HL-60 (cell line): Measurements from ENCODE around the gene TUBG1.

Source experiments
- DNase-seq, 2 experiments: peaks; one replicate each; pipeline ENCODE4 v3.0.0-alpha.2; 2010 to 2020; ENCODE audit warnings: low read depth in 1 of 2, low spot score in 1 of 2
- H3K27ac ChIP-seq: fragments of 250-450 bp; sonication (Bioruptor Pico); replicated peaks from 2 replicates; pipeline ENCODE4 v1.5.1; 2020; ENCODE audit warnings: mild to moderate bottlenecking, moderate library complexity
- H3K27me3 ChIP-seq: fragments of 250-450 bp; sonication (Bioruptor Pico); 2 replicates; pipeline ENCODE4 v1.5.1; 2021; ENCODE audit warnings: mild to moderate bottlenecking, moderate library complexity; ENCODE audit not compliant: insufficient read depth, poor library complexity, severe bottlenecking
- H3K4me3 ChIP-seq: replicated peaks from 2 replicates; pipeline ENCODE4 v1.5.1; 2011; ENCODE audit warnings: mild to moderate bottlenecking, control low read depth, low read length; ENCODE audit not compliant: insufficient read depth
- GABPA ChIP-seq: IDR thresholded peaks from 2 replicates; pipeline ENCODE4 v1.6.1; 2012; ENCODE audit warnings: low read depth
- POLR2AphosphoS5 ChIP-seq: IDR thresholded peaks from 2 replicates; pipeline ENCODE4 v1.6.1; 2012; ENCODE audit warnings: low read depth
- SPI1 ChIP-seq: IDR thresholded peaks from 2 replicates; pipeline ENCODE4 v1.6.1; 2012; ENCODE audit warnings: low read depth, mild to moderate bottlenecking, borderline replicate concordance
- TF ChIP-seq, protein P1 (sequence below): IDR thresholded peaks from 2 replicates; pipeline ENCODE4 v1.6.1; 2012; ENCODE audit warnings: low read depth; ENCODE audit not compliant: insufficient replicate concordance
- TF ChIP-seq, protein P2 (sequence below): IDR thresholded peaks from one replicate; pipeline ENCODE4 v1.5.1; 2011; ENCODE audit warnings: low read length, control low read depth, inconsistent platforms; ENCODE audit not compliant: insufficient read depth

The TUBG1 gene

DNA sequence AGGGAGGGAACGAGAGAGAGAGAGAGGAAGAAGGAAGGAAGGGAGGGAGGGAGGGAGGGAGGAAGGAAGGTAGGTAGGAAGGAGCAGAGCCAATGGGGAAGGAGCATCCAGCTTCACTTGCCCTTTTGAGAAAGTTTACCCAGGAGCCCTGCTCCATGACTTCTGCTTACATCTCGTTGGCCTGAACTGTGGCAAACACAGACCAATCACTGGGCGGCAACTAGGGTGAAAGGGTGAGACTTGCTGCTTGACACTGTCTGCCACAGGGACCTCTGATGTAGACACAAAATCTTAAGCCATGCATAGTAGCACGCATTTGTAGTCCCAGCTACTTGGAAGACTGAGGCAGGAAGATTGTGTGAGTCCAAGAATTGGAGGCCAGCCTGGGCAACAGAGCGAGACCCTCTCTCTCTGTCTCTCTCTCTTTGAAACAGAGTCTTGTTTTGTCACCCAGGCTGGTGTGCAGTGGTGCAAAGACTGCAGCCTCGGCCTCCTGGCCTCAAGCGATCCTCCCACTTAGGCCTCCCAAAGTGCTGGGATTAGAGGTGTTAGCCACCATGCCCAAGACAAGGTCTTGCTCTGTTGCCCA lies 30.1 kb downstream of the TUBG1 start:
- Histone ChIP-seq H3K27ac (no peak overlapping the region), H3K4me3 (no peak overlapping the region), H3K27me3 (no peaks in the 10 kb centered on the region)
- TF ChIP-seq, protein P1, sequence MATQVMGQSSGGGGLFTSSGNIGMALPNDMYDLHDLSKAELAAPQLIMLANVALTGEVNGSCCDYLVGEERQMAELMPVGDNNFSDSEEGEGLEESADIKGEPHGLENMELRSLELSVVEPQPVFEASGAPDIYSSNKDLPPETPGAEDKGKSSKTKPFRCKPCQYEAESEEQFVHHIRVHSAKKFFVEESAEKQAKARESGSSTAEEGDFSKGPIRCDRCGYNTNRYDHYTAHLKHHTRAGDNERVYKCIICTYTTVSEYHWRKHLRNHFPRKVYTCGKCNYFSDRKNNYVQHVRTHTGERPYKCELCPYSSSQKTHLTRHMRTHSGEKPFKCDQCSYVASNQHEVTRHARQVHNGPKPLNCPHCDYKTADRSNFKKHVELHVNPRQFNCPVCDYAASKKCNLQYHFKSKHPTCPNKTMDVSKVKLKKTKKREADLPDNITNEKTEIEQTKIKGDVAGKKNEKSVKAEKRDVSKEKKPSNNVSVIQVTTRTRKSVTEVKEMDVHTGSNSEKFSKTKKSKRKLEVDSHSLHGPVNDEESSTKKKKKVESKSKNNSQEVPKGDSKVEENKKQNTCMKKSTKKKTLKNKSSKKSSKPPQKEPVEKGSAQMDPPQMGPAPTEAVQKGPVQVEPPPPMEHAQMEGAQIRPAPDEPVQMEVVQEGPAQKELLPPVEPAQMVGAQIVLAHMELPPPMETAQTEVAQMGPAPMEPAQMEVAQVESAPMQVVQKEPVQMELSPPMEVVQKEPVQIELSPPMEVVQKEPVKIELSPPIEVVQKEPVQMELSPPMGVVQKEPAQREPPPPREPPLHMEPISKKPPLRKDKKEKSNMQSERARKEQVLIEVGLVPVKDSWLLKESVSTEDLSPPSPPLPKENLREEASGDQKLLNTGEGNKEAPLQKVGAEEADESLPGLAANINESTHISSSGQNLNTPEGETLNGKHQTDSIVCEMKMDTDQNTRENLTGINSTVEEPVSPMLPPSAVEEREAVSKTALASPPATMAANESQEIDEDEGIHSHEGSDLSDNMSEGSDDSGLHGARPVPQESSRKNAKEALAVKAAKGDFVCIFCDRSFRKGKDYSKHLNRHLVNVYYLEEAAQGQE = no peak
- no peak for TF ChIP-seq SPI1
- DNase-seq = peak in 1 of 2 experiments; percentile 29

DNA sequence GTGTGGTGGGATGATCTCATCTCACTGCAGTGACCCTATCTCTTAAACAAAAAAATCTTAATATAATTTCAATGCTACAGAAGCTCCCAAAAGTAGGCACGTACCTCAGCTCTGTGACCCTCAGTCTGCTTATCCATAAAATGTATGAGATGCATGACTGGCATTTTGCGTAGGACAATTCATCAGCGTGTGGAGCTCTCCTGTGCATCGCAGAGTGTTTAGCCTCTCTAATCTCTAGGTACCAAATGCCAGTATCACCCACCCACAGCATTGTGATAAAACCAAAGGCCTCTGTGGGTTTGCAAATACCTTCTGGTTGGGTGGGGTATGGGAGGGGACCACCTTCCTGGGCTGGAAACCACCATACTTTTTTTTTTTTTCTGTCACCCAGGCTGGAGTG lies 30.6 kb downstream of the TUBG1 start:
- Histone ChIP-seq H3K27ac (no peak overlapping the region), H3K4me3 (no peak overlapping the region), H3K27me3 (no peaks in the 10 kb centered on the region)
- no peak for DNase-seq
- no peak for TF ChIP-seq POLR2AphosphoS5
- no peak for TF ChIP-seq GABPA
- TF ChIP-seq, protein P2, sequence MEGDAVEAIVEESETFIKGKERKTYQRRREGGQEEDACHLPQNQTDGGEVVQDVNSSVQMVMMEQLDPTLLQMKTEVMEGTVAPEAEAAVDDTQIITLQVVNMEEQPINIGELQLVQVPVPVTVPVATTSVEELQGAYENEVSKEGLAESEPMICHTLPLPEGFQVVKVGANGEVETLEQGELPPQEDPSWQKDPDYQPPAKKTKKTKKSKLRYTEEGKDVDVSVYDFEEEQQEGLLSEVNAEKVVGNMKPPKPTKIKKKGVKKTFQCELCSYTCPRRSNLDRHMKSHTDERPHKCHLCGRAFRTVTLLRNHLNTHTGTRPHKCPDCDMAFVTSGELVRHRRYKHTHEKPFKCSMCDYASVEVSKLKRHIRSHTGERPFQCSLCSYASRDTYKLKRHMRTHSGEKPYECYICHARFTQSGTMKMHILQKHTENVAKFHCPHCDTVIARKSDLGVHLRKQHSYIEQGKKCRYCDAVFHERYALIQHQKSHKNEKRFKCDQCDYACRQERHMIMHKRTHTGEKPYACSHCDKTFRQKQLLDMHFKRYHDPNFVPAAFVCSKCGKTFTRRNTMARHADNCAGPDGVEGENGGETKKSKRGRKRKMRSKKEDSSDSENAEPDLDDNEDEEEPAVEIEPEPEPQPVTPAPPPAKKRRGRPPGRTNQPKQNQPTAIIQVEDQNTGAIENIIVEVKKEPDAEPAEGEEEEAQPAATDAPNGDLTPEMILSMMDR = no peak
- TF ChIP-seq, protein P1 = no peak
- no peak for TF ChIP-seq SPI1

DNA sequence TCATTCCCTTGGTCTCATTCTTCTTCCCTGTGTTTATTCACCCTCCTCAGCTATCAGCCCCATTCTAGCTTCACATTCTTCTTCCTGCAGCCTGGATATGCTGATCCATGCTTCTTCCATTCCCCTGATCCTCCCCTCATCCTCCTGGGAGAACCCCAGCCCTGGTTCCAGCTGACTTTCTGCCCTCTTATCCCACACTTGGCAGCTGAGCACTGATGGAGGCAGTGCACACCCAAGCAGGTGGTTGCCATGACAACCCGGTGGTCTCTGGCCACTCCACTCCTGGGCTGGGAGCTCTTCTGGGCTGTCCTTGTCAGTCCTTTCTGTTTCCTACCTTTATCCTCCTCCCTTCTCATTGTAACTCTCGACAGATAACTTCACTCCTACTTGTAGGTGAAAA lies 32.9 kb downstream of the TUBG1 start:
- no peak for DNase-seq

More for the DNA sequence above, 32.9 kb downstream of the TUBG1 start:
- TF ChIP-seq, protein P2 = no peak
- TF ChIP-seq, protein P1 = no peak
- TF ChIP-seq GABPA (no peak), POLR2AphosphoS5 (no peak), SPI1 (no peak)
- Histone ChIP-seq H3K4me3 (no peak overlapping the region), H3K27me3 (no peaks in the 10 kb centered on the region), H3K27ac (no peak overlapping the region)
